M059J (cell line): ENCODE measurements around the gene TCAP. TPM values are rescaled to one million over a fixed set of nuclear protein-coding genes. Genes with fewer than 3 reads are reported as not detected.

Source experiments
- DNase-seq: peaks from one replicate; pipeline ENCODE4 v3.0.0-alpha.2; 2012; ENCODE audit warnings: low read depth
- total RNA-seq: library from RNA; depleted of rRNA; stranded (reverse); fragments of >200 nt; shearing (Covaris generic); gene quantifications from 2 replicates; pipeline ENCODE4 v1.2.3, GENCODE V29; 2014

The TCAP gene
- total RNA-seq, 1 experiment from 2014 or later: not detected

DNA sequence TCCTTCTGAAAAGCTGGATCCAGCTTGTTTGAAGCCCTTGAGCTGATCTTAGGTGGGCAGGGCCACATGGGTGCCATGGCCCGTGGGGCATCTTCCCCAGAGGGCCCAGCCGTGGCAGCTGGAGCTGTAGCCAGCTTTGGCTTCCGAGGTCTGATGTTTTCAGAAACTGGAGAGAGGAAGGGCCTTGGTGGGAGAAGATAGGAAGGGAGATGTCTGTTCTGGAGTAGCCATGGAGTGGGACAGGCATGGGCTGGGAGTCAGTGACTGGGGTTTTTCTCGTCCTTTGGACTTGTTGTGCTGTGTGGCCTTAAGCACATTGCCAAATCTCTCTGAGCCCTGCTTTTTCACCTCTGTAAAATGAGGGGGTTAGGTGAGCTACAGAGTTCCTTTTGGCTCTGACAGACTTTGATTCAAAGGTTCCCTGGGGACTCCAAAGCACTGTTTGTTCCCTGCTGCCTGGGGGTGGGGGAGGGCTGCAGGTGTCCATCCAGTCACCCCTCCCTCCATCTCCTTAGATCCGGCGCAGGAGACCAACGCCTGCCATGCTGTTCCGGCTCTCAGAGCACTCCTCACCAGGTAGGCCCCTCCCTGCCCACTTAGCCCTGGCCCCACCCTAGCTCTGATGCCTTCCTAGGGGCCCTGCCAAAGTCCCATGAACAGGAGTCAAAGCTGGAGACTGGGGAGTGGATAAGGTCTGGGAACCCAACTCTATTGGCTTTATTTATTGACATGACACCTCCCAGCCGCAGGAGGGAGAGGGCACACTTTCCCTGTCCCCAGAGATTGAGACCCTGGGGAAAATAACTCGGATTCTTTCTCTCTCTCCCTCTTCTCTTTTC, 36.3 kb upstream of the TCAP start:
- DNase-seq: no peak

DNA sequence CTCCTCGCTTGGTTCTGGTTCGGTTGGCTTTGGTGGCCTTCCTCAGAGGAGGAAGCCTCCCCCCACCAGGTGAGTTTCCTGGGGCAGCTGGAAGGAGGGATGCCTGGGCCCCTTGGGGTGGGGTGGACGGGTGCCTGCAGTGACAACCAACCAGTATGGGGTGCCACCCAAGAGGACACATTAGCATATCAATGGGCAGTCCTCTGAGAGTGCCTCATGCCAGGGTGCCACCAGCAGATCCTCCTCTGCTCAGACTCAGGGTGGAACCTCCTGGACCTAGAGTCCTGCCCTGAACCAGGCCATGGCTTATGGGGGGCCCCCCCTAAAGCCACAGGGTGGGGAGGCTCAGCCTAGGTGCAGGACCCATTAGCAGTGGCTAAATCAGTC, 35.7 kb upstream of the TCAP start:
- no peak for DNase-seq

DNA sequence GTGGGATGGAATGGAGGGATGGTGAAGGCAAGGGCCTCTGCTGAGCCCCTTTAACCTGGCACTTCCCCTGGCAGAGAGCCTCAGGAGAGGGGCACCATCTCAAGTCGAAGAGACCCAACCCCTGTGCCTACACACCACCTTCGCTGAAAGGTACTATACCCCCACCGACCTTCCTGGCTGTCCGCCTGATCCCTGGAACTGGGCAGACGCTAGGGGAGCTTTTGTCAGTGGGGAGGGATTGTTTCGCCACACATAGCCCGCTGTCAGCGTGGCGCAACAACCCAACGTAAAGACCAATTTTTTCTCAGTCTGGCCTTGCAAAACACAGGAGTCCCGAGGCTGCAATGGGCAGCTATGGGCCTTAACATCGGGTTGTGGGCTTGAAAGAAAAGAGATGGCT, 35.3 kb upstream of the TCAP start:
- no peak for DNase-seq

DNA sequence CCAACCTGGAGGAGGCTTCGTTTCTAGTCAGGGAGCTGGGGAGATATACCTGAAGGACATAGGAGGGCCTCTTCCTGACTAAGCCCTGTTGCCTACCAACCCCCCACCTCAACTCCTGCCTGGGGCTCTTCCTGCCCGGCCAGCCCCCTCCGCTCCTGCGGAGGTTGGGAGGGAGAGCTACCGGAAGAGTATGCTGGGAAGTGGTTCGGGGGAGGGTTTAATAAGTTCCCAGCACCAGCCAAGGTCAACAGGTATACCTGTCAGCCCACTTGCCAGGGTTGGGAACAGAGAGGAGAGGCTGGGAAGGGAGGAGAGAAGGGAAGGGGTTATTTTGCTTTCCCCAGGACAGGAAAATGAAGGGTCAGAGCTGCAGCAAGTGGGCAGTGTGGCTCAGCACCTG, 33.7 kb upstream of the TCAP start:
- no peak for DNase-seq

DNA sequence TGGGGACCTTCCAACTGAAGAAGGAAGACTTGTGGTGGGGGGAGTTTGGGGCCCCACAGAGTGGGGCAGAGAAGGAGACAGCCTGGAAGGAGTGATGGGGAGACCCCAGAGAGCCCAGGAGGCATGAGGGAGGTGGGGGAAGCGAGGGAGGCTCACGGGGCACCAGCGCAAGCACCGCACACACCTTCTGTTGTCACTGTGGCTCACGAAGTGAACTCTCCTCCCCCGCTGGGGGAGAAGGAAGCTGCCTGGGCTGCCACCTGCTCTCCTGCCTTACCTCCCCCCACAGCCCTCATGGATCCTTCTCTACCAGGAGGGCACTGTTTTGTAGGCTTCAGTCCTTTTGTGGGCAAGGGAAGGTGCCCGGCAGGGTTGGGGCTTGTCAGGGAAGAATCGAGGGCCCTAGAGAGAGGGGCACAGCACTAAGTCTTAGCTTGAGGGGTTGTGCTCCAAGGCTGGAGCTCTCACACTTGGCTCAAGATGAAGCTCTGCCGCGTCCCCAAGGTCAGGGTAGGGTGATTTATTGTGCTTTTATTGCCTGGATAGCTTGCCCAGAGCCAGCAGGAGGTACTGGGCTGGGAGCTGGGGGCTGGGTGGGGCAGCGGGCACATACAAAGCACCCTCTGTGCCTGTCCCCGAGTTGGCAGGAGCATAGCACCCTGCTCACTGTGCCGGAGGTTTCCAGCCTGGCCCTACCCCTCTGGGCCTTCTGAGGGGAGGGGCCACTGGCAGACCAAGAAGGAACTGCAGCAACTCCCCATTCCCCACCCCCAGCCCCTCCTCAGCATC, 32.8 kb upstream of the TCAP start:
- DNase-seq: no peak

DNA sequence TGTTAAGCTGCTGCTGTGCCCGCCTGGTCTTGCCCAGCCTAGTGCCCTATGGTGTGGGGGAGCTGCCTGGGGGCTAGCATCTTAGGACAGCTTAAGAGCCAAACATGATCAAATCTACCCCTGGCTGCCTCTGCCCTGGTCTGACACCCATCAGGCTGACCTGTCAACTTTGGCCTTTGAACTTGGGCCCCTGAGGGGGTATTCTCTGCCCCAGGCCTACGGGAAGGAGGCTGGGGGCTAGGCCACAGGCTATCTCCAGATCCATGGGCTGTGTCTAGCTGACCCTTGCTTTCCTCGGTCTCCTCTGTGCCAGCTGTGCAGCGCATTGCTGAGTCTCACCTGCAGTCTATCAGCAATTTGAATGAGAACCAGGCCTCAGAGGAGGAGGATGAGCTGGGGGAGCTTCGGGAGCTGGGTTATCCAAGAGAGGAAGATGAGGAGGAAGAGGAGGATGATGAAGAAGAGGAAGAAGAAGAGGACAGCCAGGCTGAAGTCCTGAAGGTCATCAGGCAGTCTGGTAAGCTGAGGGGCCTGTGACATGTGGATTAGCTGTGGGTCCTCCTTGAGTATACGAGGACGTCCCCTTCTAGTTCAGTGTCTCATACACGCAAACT, 31.5 kb upstream of the TCAP start:
- no peak for DNase-seq

DNA sequence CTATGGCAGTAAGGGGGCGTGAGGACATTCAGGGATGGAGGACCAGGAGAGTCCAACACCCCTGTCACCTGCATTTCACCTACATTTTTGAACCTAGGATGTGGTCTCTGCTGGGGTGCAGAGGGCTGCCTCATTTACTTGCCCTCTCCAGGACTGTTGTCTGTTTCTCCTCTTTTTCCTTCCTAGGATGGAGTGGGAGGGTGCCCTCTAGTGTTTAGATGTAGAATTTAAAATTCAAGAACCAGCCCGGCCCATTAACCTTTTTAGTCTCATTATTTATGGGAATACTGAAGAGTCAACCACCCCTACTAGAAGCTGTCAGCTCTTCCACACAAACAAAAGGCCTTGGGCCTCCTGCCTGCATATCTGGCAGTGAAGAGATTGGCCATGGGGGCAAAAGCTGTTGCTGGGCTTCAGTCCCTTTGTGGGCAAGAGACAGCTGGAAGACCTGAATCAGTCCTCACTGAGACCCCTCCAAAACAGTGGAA, 30.7 kb upstream of the TCAP start:
- DNase-seq: peak; percentile 38

DNA sequence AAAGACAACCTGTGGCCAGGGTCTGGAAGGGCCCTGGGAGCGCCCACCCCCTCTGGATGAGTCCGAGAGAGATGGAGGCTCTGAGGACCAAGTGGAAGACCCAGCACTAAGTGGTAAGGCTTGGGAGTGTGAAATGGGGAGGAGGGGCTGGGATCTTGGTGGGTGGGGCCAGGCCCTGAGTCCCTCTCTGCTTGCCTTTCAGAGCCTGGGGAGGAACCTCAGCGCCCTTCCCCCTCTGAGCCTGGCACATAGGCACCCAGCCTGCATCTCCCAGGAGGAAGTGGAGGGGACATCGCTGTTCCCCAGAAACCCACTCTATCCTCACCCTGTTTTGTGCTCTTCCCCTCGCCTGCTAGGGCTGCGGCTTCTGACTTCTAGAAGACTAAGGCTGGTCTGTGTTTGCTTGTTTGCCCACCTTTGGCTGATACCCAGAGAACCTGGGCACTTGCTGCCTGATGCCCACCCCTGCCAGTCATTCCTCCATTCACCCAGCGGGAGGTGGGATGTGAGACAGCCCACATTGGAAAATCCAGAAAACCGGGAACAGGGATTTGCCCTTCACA, 29.5 kb upstream of the TCAP start:
- no peak for DNase-seq

DNA sequence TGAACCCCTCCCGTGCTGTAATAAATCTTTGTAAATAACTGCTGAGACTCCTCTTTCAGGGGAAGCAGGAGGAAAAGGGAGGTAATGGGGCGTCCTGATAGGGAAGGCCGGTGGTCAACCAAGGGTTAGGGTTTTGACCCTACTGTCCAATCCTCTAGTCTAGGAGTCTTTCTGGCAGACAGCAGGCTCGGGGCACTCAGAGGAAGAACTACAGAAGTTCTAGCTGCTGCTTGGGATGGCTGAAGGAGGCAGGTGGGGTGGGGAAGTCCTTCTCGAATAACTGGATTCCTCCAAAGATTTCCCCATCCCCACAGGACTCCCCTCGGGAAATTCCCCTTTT, 28.6 kb upstream of the TCAP start:
- DNase-seq: no peak

DNA sequence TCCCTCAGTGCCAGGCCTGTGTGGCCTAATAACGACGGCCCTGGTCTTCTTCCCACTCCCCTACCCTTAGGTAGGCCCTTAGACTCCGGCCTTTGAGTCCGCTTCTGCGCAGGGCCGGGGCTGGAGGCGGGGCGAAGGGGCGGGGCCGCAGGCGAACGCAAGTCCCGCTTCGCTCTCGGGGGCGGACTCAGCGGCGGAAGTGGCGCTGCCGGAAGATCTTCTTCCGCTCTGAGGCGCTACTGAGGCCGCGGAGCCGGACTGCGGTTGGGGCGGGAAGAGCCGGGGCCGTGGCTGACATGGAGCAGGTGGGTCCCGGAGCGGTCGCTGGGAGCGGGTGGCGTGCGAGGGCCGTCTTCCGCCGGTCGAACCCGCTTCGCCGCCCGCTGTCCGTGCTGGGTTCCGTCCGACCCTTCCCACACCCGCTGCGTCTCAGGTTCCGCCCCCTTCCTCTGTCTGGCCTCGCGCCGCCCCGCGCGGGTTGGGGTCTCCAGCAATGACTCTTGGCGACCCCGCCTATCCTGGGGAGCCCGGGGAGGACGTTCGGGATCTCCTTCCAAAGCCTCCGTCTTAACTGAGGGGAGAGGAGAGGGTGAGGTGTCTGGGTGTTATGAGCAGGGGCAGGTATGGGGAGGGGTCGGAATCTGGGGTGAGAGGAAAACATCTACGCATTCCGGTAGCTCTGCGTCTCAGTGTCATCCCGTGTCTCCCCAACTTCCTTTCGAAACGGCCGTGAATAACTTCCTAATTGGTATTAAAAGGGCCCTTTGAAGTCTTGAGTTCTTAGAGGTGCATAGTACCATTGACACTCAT, 28.0 kb upstream of the TCAP start, which contains the start of gene STARD3:
TSS of gene STARD3 (plus strand) at position 218 of the 810 bp plus-strand sequence. CDS start 16,388 bp downstream, outside the sequence.
- peak; percentile 78 for DNase-seq

DNA sequence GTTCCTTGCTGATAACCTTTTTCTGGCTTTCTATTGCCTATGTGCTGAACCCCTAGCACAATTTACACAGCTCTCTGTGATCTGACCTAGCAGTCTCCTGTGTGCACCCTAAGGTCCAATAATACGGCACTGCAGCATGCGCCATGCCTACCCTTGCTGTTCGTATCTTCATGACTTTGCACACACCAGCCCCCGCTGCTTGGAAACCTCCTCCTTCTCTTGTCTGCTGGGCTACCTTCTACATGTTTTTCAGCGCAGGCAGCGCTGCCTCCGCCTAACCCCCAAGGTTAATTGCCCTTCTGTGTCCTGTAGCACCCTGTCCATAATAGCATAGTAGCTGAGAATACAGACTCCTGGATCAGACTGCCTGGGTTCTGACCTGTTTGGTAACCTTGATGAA, 26.8 kb upstream of the TCAP start:
- no peak for DNase-seq

DNA sequence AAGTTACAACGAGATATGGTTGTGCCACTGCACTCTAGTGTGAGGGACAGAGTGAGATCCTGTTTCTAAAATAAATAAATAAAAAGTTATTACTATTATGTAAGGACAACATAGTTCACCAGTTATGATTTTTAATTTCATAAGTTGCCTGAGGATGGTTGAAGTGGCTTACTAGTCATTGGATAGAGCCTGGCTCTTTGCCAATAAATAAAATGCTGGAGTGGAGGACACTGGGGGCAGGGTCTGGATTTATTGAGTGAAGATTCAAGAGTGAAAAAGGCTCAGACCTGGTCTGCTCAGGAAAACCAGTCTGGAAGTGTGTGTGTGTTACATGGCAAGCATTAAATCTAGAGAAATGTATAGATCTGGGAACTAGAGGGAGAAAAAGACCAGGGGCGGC, 26.1 kb upstream of the TCAP start:
- no peak for DNase-seq

DNA sequence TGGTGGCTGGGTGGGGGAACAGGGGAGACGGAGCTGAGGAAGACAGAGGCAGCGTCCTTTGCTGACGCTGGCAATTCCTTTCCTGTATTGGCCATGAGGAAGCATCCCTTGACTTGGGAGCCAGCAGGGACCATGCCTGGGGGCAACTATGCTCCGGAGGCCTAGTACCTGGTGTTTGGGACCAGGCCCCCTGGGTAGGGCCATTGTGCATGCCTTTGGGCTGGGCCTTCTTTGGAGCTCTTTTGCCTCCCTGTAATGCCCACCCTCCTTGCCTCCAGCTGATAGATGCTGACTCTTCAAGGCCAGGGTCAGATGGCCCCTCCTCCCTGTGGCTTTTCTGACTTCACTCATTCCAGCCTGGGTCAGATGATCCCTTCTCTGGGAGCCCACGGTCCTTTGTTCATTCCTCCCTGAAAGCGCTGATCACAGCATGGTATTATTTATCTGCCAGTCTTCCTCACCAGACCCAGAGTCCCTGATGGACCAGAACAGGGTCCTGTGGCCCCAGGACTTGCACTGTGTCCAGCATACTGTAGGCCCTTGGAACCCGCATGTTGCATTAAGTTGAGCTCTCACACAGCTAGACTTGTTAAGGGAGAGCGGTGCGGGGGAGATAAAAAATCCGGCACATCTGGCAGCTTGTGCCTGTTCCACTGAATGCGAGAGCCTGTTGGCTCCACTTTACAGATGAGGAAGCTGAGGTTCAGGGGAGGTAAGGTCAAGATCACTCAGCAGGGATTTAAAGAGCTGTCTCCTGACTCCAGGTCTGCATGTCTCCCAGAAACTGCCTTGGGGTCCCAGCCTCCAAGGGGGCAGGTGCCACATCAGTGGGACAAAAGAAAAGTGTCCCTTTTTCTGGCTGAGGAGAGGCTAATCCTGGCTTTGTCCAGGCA, 25.3 kb upstream of the TCAP start:
- no peak for DNase-seq

DNA sequence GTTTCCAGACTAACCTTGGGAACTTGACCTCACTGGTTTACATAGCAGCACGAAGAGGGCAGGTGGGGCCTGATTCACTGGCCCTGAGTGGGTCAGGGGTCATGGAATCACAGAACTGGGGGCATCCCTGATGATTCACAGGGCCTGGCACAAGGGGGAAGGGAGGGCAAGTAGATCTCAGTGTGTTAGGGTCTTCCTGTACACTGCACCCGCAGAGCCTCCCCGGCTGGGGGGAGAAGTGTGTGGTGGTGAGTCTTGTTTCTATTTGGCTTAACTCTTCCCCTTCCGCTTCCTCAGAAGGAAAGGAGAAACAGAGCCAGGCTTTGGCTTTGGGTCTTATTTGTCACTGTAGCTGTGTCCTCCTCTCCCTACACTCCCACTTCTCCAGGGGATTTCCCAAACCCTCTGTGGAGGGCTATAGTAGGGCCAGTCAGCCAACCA, 24.5 kb upstream of the TCAP start:
- DNase-seq: no peak

DNA sequence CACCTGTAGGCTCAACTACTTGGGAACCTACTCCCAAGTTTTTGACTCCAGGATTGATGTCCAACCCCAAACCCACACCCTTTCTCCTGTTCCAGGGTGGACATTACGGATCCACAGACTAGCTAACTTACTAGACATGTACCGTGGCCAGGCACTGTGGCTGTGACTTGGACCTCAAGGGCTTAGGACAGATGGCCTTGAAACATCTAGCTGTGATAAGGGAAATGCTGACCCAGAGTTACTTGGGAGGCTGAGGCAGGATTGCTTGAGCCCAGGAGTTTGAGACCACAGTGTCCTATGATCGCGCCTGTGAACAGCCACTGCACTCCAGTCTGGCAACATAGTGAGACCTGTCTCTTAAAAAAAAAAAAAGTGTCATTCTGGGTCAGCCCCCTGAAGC, 24.1 kb upstream of the TCAP start:
- no peak for DNase-seq

DNA sequence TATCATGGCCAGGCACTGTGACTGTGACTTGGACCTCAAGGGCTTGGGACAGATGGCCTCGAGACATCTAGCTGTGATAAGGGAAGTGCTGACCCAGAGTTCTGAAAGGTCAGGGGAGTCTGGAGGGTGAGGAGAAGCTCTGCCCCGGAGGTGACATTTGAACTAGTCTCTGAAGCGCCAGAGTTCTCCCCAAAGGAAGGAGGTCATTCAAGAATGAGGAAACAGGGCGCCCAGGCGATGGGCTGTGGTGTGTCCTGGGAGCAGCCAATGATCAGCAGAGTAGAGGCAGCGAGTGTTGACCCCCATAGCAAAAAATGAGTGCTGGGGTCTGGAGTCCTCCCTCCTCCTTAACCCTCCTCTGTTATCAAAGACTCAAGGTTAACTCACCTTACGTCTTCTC, 23.3 kb upstream of the TCAP start:
- no peak for DNase-seq

DNA sequence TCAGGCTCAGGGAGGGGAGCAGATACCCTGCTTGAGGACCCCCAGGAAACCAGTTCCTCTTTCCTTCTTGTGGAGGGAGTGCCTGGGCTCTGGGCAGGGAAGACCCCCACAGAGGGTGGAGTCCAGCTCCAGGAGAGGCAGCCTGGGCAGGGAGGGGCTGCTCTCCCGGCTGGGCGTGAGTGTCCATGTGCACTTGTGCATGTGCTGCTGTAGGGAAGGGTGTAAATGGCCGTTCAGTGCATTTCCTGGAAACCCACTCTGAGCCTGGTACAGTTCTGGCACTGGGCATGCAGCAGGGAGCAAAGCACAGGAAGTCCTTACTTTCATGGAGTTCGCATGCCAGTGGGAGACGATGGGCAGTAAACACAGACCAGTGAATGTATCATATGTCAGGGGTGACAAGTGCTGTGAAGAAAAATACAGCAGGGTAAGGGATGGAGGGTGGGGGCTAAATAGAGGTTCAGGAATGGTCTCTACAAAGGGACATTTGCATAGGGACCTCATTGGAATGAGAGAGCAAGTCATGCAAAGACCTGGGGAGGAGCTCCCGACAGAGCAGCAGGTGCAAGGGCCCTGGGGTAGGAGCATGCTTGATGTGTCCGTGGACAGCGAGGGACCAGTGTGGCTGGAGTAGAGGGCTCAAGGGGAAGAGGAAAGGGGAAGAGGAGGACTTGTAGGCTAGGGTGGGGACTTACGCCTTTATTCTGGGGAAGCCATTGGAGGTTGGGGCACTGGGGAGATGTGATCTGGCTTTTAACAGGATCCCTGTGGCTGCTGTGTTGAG, 22.7 kb upstream of the TCAP start:
- no peak for DNase-seq

DNA sequence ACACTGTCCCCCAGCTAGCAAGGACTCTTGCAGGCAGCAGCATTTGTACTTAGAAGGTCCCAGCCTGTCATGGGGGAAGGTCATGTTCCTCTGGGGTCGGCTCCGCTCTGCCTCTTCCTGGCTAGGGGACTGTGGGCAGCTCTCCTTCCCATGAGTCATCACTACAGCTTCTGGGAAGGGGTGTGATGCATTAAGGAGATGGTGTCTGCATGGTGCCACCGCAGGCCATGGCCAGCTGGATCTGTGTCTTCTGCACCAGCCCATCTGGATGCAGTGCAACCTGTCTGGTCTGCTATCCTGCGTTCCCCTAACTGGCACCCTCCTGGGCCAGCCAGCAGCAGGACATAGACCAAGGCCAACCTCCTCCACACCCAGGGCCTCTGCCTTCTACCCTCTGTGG, 21.9 kb upstream of the TCAP start:
- peak; percentile 64 for DNase-seq

DNA sequence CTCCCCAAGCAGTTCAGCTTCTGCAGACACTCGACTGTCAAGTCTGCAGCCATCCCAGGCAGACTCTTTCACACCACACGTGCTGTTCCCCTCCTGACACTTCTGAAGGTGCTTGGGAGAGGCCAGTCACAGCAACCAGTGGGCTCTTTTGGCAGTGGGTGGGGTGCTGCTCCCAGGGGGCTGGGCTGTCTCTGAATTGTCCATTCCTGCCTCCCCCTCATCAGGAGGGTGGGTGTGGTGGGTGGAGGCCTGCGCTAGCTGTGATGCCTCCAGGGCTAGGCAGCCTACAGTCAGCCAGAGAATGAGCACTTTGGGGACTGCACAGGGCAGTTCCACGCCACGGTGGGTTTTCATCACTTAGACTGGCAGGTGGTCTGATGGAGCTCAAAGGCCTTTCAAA, 17.9 kb upstream of the TCAP start:
- no peak for DNase-seq
